PC-9 (cell line): Measurements from ENCODE around the gene HOXD10.

ENCODE experiments used
- EZH2 ChIP-seq: fragments of 200-600 bp; sonication (generic); IDR thresholded peaks from 2 replicates; pipeline ENCODE4 v1.8.0; 2017; ENCODE audit warnings: antibody characterized with exemption, low read depth
- TF ChIP-seq, protein P1 (sequence below): fragments of 200-600 bp; sonication (generic); conservative IDR thresholded peaks from 2 replicates; pipeline ENCODE4 v1.6.1; 2017; ENCODE audit warnings: mixed run types, antibody characterized with exemption, mild to moderate bottlenecking, moderate library complexity

DNA sequence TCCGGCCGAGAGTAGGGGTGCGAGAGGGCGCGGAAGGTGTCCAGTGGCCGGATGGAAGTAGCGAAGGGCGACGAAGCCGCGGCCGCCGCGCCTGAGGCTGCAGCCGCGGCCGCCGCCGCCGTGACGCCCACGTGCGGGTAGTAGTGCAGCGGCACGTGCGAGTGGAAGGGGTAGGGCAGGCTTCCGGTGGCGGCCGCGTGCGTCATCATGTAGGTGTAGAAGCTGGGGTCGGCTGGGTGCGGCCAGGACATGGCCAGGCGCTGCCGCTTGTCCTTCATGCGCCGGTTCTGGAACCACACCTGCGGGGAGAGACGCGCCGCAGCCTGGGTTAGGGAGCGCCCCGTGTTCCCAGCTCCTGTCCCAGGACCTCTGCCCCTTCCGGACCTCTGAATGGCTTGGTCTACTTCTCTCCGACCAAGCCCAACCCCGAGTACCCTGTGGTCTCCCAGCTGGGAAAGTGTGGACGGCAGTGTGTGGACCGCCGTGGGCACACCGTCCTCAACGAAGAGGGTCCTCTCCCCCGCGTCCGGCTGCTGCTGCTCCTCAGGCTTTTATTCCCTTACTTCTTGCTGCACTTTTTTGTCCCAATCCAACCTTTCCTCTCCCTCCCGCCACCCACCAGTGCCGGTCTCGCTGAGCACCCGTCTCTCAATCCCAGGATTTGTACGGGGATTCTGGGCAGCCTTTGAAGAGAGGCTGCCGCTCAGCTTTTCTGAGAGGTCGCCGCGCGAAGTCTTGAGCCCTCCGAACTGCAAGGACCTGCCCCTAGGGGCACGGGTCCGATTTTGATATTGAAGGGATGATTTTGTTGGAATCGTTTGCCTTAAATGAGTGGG lies 35.8 kb upstream of the HOXD10 start:
- TF ChIP-seq, protein P1, sequence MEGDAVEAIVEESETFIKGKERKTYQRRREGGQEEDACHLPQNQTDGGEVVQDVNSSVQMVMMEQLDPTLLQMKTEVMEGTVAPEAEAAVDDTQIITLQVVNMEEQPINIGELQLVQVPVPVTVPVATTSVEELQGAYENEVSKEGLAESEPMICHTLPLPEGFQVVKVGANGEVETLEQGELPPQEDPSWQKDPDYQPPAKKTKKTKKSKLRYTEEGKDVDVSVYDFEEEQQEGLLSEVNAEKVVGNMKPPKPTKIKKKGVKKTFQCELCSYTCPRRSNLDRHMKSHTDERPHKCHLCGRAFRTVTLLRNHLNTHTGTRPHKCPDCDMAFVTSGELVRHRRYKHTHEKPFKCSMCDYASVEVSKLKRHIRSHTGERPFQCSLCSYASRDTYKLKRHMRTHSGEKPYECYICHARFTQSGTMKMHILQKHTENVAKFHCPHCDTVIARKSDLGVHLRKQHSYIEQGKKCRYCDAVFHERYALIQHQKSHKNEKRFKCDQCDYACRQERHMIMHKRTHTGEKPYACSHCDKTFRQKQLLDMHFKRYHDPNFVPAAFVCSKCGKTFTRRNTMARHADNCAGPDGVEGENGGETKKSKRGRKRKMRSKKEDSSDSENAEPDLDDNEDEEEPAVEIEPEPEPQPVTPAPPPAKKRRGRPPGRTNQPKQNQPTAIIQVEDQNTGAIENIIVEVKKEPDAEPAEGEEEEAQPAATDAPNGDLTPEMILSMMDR = no peak
- no peak for TF ChIP-seq EZH2
